Upper lobe of left lung (tissue), 6 donors: Measurements from ENCODE around the gene MANF. TPM values are rescaled to one million over a fixed set of nuclear protein-coding genes. Genes with fewer than 3 reads are reported as not detected.
A peak's percentile ranks its signal among the peaks of the same experiment; 100 is the strongest.

ENCODE experiments used
- ATAC-seq, 2 donors: fragments of 200-7000 bp; cut with Tn5 transposase; one replicate each; pipeline ENCODE4 v1.9.1; 2022; ENCODE audit warnings: mild to moderate bottlenecking in 2 of 2, moderate library complexity in 2 of 2; ENCODE audit not compliant: low FRiP score in 2 of 2
- DNase-seq, 2 donors: peaks; one replicate each; pipeline ENCODE4 v3.0.0-alpha.2; 2019 to 2020
- H3K27ac ChIP-seq, 4 donors: fragments of 200-600 bp; sonication (generic); one replicate each; pipeline ENCODE4 v1.5.1; 2016 to 2019
- H3K27me3 ChIP-seq, 4 donors: fragments of 200-600 bp; sonication (generic); one replicate each; pipeline ENCODE4 v1.5.1; 2017 to 2019
- H3K36me3 ChIP-seq, 4 donors: fragments of 200-600 bp; sonication (generic); one replicate each; pipeline ENCODE4 v1.5.1; 2016 to 2019
- H3K4me1 ChIP-seq, 4 donors: fragments of 200-600 bp; sonication (generic); one replicate each; pipeline ENCODE4 v1.5.1; 2018 to 2019
- H3K4me3 ChIP-seq, 4 donors: fragments of 200-600 bp; sonication (generic); one replicate each; pipeline ENCODE4 v1.5.1; 2017 to 2019; ENCODE audit warnings: mild to moderate bottlenecking in 2 of 4, moderate library complexity in 1 of 4
- H3K9me3 ChIP-seq, 4 donors: fragments of 200-600 bp; sonication (generic); one replicate each; pipeline ENCODE4 v1.5.1; 2018 to 2019
- EP300 ChIP-seq, 4 donors: sonication (generic); formaldehyde crosslinking; IDR thresholded peaks; one replicate each; pipeline ENCODE4 v1.5.1; 2017; ENCODE audit warnings: antibody characterized with exemption in 4 of 4, control low read depth in 2 of 4
- POLR2A ChIP-seq, 4 donors: fragments of 450-650 bp; IDR thresholded peaks; one replicate each; pipeline ENCODE4 v1.5.1; 2016 to 2017; ENCODE audit warnings: antibody characterized with exemption in 4 of 4, mild to moderate bottlenecking in 2 of 4
- POLR2AphosphoS5 ChIP-seq, 2 donors: sonication (generic); formaldehyde crosslinking; IDR thresholded peaks; one replicate each; pipeline ENCODE4 v1.5.1; 2017; ENCODE audit warnings: antibody characterized with exemption in 2 of 2
- WGBS, 2 donors: methylation state at CpG; one replicate each; pipeline ENCODE4 v1.1.5; 2017 to 2018; 5-methylcytosine and 5-hydroxymethylcytosine counted together
- total RNA-seq, 6 donors: library from RNA; depleted of rRNA in 4 of 6; stranded (reverse); fragments of >200 nt in 4 of 6; gene quantifications; one replicate each; pipeline versions ENCODE4 v1.1.0 to v1.2.1, GENCODE V29; 2016 to 2021
- TF ChIP-seq, protein P1 (sequence below), 6 experiments: fragments of 450-650 bp in 4 of 6; fragments of 200-600 bp in 2 of 6; sonication (generic) in 2 of 6; IDR thresholded peaks; one replicate each; pipeline ENCODE4 v1.5.1; 2016 to 2019; ENCODE audit warnings: antibody characterized with exemption in 6 of 6
- donor health status: DM: no; HTN: no; CAD: no; lungs with moderate emphysema.
- donor health status: DM: no; HTN: yes; CAD: no; lungs with severe emphysema.

The MANF gene
- total RNA-seq, 6 donors from 2014 or later: 19.0 to 102 (median 54.5) TPM

DNA sequence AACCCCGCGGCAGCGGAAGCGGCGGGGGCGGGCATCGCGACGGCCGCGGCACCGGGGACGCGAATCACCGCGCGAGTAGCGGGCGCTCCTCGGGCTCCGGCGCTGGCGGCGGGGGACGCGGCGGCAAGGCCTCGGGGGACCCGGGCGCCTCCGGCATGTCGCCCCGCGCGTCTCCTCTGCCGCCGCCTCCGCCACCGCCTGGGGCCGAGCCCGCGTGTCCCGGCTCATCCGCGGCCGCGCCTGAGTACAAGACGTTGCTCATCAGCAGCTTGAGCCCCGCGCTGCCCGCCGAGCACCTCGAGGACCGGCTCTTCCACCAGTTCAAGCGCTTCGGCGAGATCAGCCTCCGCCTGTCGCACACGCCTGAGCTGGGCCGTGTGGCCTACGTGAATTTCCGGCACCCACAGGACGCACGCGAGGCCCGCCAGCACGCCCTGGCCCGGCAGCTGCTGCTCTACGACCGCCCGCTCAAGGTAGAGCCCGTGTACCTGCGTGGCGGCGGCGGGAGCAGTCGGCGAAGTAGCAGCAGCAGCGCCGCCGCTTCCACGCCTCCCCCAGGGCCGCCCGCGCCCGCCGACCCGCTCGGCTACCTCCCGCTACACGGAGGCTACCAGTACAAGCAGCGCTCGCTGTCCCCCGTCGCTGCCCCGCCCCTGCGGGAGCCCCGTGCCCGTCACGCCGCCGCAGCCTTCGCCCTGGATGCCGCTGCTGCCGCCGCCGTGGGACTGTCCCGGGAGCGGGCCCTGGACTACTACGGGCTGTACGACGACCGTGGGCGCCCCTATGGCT is 6.7 kb downstream of the MANF start:
- DNase-seq (peak; percentile 32 to 90), ATAC-seq (no peak)
- H3K4me1 ChIP-seq: peaks cover 60 to 89% (median 65%) of the 10 kb centered on the region in 4 donors

DNA sequence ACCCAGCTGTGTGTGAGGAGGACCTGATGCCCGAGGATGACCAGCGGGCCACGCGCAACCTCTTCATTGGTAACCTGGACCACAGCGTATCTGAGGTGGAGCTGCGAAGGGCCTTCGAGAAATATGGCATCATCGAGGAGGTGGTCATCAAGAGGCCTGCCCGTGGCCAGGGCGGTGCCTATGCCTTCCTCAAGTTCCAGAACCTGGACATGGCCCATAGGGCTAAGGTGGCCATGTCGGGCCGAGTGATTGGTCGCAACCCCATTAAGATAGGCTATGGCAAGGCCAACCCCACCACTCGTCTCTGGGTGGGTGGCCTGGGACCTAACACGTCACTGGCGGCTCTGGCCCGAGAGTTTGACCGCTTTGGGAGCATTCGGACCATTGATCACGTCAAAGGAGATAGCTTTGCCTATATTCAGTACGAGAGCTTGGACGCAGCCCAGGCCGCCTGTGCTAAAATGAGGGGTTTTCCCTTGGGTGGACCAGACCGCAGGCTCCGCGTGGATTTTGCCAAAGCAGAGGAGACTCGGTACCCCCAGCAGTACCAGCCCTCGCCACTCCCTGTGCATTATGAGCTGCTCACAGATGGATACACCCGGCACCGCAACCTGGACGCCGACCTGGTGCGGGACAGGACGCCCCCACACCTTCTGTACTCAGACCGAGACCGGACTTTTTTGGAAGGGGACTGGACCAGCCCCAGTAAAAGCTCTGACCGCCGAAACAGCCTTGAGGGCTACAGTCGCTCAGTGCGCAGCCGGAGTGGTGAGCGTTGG is 7.5 kb downstream of the MANF start:
- H3K4me1 ChIP-seq: peaks cover 52 to 82% (median 57%) of the 10 kb centered on the region in 4 donors

More for the DNA sequence above, 6.7 kb downstream of the MANF start:
- H3K27me3 ChIP-seq: no peaks in the 10 kb centered on the region
- peaks cover 6 to 76% (median 47%) of the 10 kb centered on the region in 4 donors for H3K36me3 ChIP-seq
- peak overlapping the region; percentile 64 to 91 (median 82) for H3K4me3 ChIP-seq
- H3K9me3 ChIP-seq: no peaks in the 10 kb centered on the region
- peak in 1 of 4 donors; percentile 32 for TF ChIP-seq POLR2A (IDR thresholded peaks at IDR 0.05)
- no peak for TF ChIP-seq EP300 (IDR thresholded peaks at IDR 0.05)
- H3K27ac ChIP-seq: peak overlapping the region; percentile 87 to 95 (median 92)
- 18% methylated on average over 31 of the region's 115 CpGs; no CpG with 5 or more reads in 1 of the 2 donors for WGBS, 2 donors

DNA sequence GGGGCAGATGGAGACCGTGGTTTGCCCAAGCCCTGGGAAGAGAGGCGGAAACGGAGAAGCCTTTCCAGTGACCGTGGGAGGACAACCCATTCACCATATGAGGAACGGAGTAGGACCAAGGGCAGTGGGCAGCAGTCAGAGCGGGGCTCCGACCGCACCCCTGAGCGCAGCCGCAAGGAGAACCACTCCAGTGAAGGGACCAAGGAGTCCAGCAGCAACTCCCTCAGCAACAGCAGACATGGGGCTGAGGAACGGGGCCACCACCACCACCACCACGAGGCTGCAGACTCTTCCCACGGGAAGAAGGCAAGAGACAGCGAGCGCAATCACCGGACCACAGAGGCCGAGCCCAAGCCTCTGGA is 8.0 kb downstream of the MANF start:
- Histone ChIP-seq H3K9me3 (no peaks in the 10 kb centered on the region), H3K4me3 (no peak overlapping the region), H3K4me1 (peaks cover 46 to 76% (median 53%) of the 10 kb centered on the region in 4 donors), H3K27me3 (no peaks in the 10 kb centered on the region), H3K27ac (no peak overlapping the region), H3K36me3 (peaks cover 6 to 79% (median 61%) of the 10 kb centered on the region in 4 donors)
- TF ChIP-seq POLR2AphosphoS5 (IDR thresholded peaks at IDR 0.05): no peak
- no peak for TF ChIP-seq EP300 (IDR thresholded peaks at IDR 0.05)
- no peak for TF ChIP-seq POLR2A (IDR thresholded peaks at IDR 0.05)
- WGBS, 2 donors: 94 to 98% methylated on average over 17 of the region's 17 CpGs
- ATAC-seq (no peak), DNase-seq (peak in 1 of 2 donors; percentile 72)

More for the DNA sequence above, 7.5 kb downstream of the MANF start:
- no peak for TF ChIP-seq POLR2AphosphoS5 (IDR thresholded peaks at IDR 0.05)
- TF ChIP-seq, protein P1, sequence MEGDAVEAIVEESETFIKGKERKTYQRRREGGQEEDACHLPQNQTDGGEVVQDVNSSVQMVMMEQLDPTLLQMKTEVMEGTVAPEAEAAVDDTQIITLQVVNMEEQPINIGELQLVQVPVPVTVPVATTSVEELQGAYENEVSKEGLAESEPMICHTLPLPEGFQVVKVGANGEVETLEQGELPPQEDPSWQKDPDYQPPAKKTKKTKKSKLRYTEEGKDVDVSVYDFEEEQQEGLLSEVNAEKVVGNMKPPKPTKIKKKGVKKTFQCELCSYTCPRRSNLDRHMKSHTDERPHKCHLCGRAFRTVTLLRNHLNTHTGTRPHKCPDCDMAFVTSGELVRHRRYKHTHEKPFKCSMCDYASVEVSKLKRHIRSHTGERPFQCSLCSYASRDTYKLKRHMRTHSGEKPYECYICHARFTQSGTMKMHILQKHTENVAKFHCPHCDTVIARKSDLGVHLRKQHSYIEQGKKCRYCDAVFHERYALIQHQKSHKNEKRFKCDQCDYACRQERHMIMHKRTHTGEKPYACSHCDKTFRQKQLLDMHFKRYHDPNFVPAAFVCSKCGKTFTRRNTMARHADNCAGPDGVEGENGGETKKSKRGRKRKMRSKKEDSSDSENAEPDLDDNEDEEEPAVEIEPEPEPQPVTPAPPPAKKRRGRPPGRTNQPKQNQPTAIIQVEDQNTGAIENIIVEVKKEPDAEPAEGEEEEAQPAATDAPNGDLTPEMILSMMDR (IDR thresholded peaks at IDR 0.05): no peak
- no peak for TF ChIP-seq EP300 (IDR thresholded peaks at IDR 0.05)
- TF ChIP-seq POLR2A (IDR thresholded peaks at IDR 0.05): no peak
- H3K9me3 ChIP-seq: no peaks in the 10 kb centered on the region
- WGBS, 2 donors: 95 to 96% methylated on average over 21 to 41 of the region's 42 CpGs
- DNase-seq: peak in 1 of 2 donors; percentile 69
- H3K27me3 ChIP-seq: no peaks in the 10 kb centered on the region
- peak overlapping the region; percentile 87 to 95 (median 92) for H3K27ac ChIP-seq
- no peak for ATAC-seq
- H3K4me3 ChIP-seq: peak overlapping the region; percentile 64 to 91 (median 82)
- H3K36me3 ChIP-seq: peaks cover 6 to 79% (median 55%) of the 10 kb centered on the region in 4 donors

DNA sequence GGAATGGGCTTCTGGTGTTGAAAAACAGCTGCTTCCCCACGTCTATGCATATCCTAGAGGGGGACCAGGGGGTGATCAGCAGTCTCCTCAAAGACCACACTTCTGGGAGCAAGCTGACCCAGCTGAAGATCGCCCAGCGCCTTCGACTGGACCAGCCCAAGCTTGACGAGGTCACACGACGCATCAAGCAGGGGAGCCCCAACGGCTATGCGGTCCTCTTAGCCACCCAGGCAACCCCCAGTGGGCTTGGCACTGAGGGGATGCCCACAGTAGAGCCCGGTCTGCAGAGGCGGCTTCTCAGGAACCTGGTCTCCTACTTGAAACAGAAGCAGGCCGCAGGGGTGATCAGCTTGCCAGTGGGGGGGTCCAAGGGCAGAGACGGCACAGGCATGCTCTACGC is 8.5 kb downstream of the MANF start:
- 90 to 93% methylated on average over 10 to 12 of the region's 14 CpGs for WGBS, 2 donors
- Histone ChIP-seq H3K27ac (no peak overlapping the region), H3K36me3 (peaks cover 6 to 79% (median 61%) of the 10 kb centered on the region in 4 donors), H3K4me3 (no peak overlapping the region), H3K4me1 (peaks cover 43 to 71% (median 50%) of the 10 kb centered on the region in 4 donors), H3K9me3 (no peaks in the 10 kb centered on the region), H3K27me3 (no peaks in the 10 kb centered on the region)
- DNase-seq (peak in 1 of 2 donors; percentile 46), ATAC-seq (no peak)
- TF ChIP-seq EP300 (IDR thresholded peaks at IDR 0.05) (no peak), POLR2A (IDR thresholded peaks at IDR 0.05) (no peak)
- TF ChIP-seq, protein P1 (IDR thresholded peaks at IDR 0.05): no peak

DNA sequence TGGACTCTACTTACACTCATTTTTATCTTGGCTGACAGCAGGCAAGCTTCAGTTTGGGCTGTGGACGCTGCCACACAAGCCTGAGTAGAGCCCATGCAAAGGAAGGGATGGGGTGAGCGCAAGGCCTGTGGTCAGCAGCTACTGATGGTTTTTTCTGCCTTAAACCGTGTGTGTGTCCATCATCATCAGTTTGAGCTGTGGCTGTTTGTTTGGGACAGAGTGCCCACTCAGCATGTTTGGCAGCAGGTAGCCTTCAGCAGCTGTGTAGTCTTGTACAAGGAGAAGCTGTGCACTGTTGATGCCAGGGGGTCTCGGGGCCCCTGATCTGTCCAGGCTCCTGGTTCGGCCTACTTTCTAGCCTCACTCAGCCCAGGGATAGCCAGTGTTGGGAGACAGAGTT is 9.4 kb downstream of the MANF start:
- TF ChIP-seq, protein P1 (IDR thresholded peaks at IDR 0.05): no peak
- TF ChIP-seq POLR2AphosphoS5 (IDR thresholded peaks at IDR 0.05) (no peak), EP300 (IDR thresholded peaks at IDR 0.05) (no peak), POLR2A (IDR thresholded peaks at IDR 0.05) (no peak)
- no peak overlapping the region for H3K4me3 ChIP-seq
- DNase-seq: no peak
- peaks cover 6 to 78% (median 58%) of the 10 kb centered on the region in 4 donors for H3K36me3 ChIP-seq
- peaks cover 41 to 62% (median 43%) of the 10 kb centered on the region in 4 donors for H3K4me1 ChIP-seq
- H3K9me3 ChIP-seq: no peaks in the 10 kb centered on the region
- no peaks in the 10 kb centered on the region for H3K27me3 ChIP-seq
- ATAC-seq: no peak
- no peak overlapping the region for H3K27ac ChIP-seq
- WGBS, 2 donors: 86% methylated on average over 5 of the region's 5 CpGs; no CpG with 5 or more reads in 1 of the 2 donors
